ENCODE results near the gene TP53TG5. TPM values are rescaled to one million over a fixed set of nuclear protein-coding genes. Genes with fewer than 3 reads are reported as not detected.

The TP53TG5 gene
- total RNA-seq, 4 donors from 2014 or later, result 1.9 TPM; not detected in 3

DNA sequence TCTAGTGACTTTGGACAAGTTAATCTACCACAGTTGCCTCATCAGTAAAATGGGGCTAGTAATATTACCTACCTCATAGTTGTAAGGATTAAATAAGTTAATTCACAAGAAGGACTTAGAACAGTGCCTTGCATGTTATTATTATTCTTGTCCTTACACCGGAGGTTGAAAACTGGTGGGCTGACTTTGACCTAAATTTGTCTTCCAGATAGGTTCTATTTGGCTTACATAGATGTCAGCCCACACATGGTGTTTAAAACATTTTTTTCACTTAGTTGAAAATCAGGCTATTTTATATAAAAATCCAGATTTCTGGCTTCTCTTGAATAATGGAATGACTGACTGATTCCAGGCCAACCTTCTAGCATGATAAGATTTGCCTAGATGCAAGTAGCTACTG, 11.9 kb downstream of the TP53TG5 start:
- DNase-seq, result no peak
- Histone ChIP-seq H3K9me3 (no peaks in the 10 kb centered on the region), H3K27me3 (no peaks in the 10 kb centered on the region), H3K4me1 (peaks cover 0 to 5% of the 10 kb centered on the region in 2 donors), H3K36me3 (no peaks in the 10 kb centered on the region), H3K27ac (no peak overlapping the region), H3K4me3 (no peak overlapping the region)
- intact Hi-C loops (cut with DNase I; ENCODE audit: low total_unique reads), result no loop called here
- no peak for TF ChIP-seq POLR2A (IDR thresholded peaks at IDR 0.05)
- no peak for TF ChIP-seq CTCF (IDR thresholded peaks at IDR 0.05)

- Histone ChIP-seq H3K9me3 (no peaks in the 10 kb centered on the region), H3K36me3 (no peaks in the 10 kb centered on the region), H3K4me3 (no peak overlapping the region), H3K27ac (no peak overlapping the region), H3K27me3 (no peaks in the 10 kb centered on the region), H3K4me1 (peaks cover 0 to 5% of the 10 kb centered on the region in 2 donors)
- no peak for DNase-seq
- TF ChIP-seq CTCF (IDR thresholded peaks at IDR 0.05) (no peak), POLR2A (IDR thresholded peaks at IDR 0.05) (no peak)
- intact Hi-C loops (cut with DNase I; ENCODE audit: low total_unique reads), result no loop called here
Observed at GRCh38 chr20:45365444-45365970, 12.6 kb downstream of the TP53TG5 start.

DNA sequence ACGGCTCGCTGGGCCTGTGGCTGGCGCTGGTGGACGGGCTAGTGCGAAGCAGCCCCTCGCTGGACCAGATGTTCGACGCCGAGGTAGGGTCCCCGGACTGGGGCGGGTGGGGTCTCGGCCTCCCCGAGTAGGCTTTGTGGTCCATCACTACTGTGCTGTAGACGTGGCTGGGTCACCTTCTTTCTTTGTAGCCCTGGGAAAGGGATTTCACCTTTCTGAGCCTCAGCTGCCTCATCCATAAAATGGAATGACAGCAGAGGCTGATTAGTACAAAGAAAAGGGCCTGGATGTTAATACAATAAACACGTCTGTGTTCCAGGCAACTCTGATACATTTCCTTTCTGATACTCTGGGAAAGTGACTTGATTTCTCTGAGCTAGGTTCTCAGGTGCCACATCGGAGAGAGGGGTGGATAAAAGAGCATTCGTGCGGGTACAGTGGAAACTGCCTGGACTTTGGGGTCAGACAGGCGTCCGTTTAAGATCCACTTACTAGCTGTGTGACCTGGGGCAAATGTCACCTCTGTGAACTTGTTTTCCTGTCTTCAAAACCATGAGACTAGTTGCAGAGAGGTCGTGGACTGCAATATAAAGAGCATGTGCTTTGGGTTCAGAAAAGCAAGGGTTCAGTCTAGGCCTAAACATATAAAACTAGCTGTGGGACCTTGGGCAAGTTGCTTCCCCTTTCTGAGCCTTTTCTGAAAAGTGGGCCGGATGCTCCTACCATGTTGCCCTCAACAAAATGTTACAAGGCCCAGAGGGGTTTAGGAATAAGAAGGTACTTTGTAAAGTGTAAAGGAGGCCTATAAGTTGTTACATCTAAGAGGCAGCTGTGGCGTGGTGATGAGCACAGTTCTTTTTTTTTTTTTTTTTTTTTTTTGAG, 14.3 kb downstream of the TP53TG5 start:
- intact Hi-C loops (cut with DNase I; ENCODE audit: low total_unique reads), result loop anchor here (2.0 kb wide), 1 partner anchor 73 kb away; no protein-coding TSS in a partner anchor
- H3K27ac ChIP-seq, result peak overlapping the region; percentile 94 to 95
- no peak for TF ChIP-seq CTCF (IDR thresholded peaks at IDR 0.05)
- TF ChIP-seq POLR2A (IDR thresholded peaks at IDR 0.05), result no peak
- H3K27me3 ChIP-seq, result no peaks in the 10 kb centered on the region
- H3K9me3 ChIP-seq, result no peaks in the 10 kb centered on the region
- H3K36me3 ChIP-seq, result no peaks in the 10 kb centered on the region
- DNase-seq, result no peak
- peaks cover 3 to 5% of the 10 kb centered on the region in 2 donors for H3K4me1 ChIP-seq
- peak overlapping the region; percentile 80 to 85 for H3K4me3 ChIP-seq

GRCh38 chr20:45362804-45363610, 15.1 kb downstream of the TP53TG5 start, which contains the start of gene SYS1:
TSS of gene SYS1 (plus strand) at chr20:45363156. CDS start at chr20:45363532, 376 bp downstream.
- TF ChIP-seq CTCF (IDR thresholded peaks at IDR 0.05) (peak; percentile 91 to 97 (median 96)), POLR2A (IDR thresholded peaks at IDR 0.05) (peak; percentile 68 to 93)
- Histone ChIP-seq H3K36me3 (no peaks in the 10 kb centered on the region), H3K9me3 (no peaks in the 10 kb centered on the region), H3K27me3 (no peaks in the 10 kb centered on the region), H3K4me3 (peak within 1 kb of the TSS; percentile 80 to 85), H3K4me1 (peaks cover 5% of the 10 kb centered on the region in 2 donors), H3K27ac (peak within 1 kb of the TSS; percentile 94 to 95)
- DNase-seq, result peak; percentile 99
- intact Hi-C loops (cut with DNase I; ENCODE audit: low total_unique reads), result loop anchor here (2.0 kb wide), 1 partner anchor 74 kb away; no protein-coding TSS in a partner anchor

All from uterus (tissue), 4 donors.